ENCODE measurements around the gene MED22.
"Not testable (repeated sequence)": the region's sequence is repeated elsewhere in the genome, so short reads cannot be mapped to it uniquely, and the experiment has no call there.

MED22 gene

DNA sequence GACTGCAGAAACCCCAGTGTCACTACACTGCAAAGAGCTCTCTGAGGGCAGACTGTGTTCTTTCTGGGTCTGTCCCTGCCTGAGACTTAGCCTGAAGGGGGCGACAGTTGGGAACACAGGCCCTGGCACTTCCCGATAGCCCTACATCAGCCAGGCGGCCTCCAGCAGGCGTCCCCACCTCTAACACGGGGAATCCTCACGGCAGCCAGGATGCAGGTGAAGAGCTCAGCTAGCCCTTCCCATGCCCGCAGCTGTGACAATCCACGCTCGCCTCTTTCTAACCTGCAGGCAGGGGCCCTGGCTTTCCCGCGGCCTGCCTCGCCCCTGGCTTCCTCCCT is 5.9 kb downstream of the MED22 start:
- TF ChIP-seq POLR2AphosphoS5 (IDR thresholded peaks at IDR 0.05; ENCODE audit: low read depth, low read length) (no peak), SPI1 (IDR thresholded peaks at IDR 0.05; ENCODE audit: low read depth, low read length) (no peak), TAF1 (IDR thresholded peaks at IDR 0.05; ENCODE audit: low read depth, low read length) (no peak), PAX5 (IDR thresholded peaks at IDR 0.05; ENCODE audit: insufficient read depth, low read length, severe bottlenecking) (no peak), POLR2A (IDR thresholded peaks at IDR 0.05; ENCODE audit: low read depth, low read length) (no peak), POU2F2 (IDR thresholded peaks at IDR 0.05; ENCODE audit: low read depth, low read length) (no peak)
- no peak for DNase-seq (ENCODE audit: insufficient read length, low spot score)
- no peak for FAIRE-seq

GRCh38 chr9:133341369-133342068 is 6.4 kb downstream of the MED22 start:
- DNase-seq (ENCODE audit: insufficient read length, low spot score) (no peak), FAIRE-seq (no peak)
- no peak for TF ChIP-seq POU2F2 (IDR thresholded peaks at IDR 0.05; ENCODE audit: low read depth, low read length)

DNA sequence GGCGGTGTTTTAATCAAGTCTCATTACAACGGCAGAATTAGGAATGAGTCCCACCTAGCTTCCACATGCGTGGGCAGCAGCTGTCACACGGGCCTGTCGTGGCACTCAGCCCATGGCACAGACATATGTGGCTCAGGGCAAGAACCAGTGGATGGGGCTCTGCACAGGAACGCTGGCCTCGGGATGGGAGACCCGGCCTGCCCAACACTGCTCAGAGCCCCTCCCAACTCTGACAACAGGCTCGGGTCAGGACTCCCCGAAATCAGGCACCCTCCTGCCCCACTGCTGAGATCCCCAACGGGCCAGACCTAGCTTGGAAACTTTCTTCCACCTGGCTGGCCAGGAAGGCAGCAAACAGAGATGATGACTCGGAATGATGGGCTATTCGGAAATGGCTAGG is 7.0 kb downstream of the MED22 start:
- no peak for TF ChIP-seq POLR2AphosphoS5 (IDR thresholded peaks at IDR 0.05; ENCODE audit: low read depth, low read length)
- TF ChIP-seq PAX5 (IDR thresholded peaks at IDR 0.05; ENCODE audit: insufficient read depth, low read length, severe bottlenecking) = no peak
- no peak for TF ChIP-seq SPI1 (IDR thresholded peaks at IDR 0.05; ENCODE audit: low read depth, low read length)
- TF ChIP-seq POLR2A (IDR thresholded peaks at IDR 0.05; ENCODE audit: low read depth, low read length) = no peak
- no peak for TF ChIP-seq POU2F2 (IDR thresholded peaks at IDR 0.05; ENCODE audit: low read depth, low read length)
- no peak for TF ChIP-seq TAF1 (IDR thresholded peaks at IDR 0.05; ENCODE audit: low read depth, low read length)
- DNase-seq (ENCODE audit: insufficient read length, low spot score) (no peak), FAIRE-seq (no peak)

DNA sequence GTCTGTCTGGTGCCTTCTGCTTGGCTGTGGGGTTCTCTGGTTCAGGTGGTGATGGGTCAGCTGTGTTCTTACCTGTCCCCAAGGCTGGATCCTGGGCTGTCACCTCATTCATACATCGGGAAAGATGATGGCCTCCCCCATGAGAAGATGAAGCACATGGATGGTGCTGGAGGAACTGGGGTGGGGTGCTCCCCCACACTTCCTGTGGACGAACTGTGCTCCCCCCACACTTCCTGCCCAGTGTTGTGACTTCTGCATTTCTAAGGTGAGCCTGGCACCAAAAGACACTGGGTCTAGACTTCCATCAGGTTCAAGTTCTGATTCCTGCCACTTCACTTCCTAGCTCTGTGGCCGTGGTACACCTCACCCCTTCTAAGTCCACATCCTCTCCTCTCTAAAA is 7.7 kb downstream of the MED22 start:
- peak; percentile 80 for FAIRE-seq
- no peak for DNase-seq (ENCODE audit: insufficient read length, low spot score)
- TF ChIP-seq POLR2AphosphoS5 (IDR thresholded peaks at IDR 0.05; ENCODE audit: low read depth, low read length) (0 out of 2 replicates have a peak, but pooled peaks have one; percentile 30), PAX5 (IDR thresholded peaks at IDR 0.05; ENCODE audit: insufficient read depth, low read length, severe bottlenecking) (no peak), SPI1 (IDR thresholded peaks at IDR 0.05; ENCODE audit: low read depth, low read length) (peak; percentile 47), TAF1 (IDR thresholded peaks at IDR 0.05; ENCODE audit: low read depth, low read length) (no peak), POU2F2 (IDR thresholded peaks at IDR 0.05; ENCODE audit: low read depth, low read length) (no peak), POLR2A (IDR thresholded peaks at IDR 0.05; ENCODE audit: low read depth, low read length) (no peak)

DNA sequence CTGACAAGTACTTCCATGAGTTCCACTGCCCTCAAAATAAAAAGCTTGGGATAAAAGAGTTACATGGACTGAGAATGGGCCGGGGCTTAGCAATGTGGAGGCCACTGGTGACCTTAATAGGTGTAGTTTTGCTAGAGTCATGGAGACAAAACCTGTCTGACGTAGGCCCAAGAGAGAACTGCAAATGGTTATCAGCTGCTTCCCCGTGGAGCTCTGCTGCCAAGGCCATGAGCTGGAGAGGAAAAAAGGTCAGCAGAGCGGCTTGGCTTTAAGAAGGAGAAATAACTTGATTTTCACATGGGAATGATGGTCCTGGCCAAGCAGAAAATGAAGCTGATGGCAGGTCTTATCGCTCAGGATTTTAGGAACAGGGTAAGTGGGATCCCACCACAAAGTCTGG is 8.3 kb downstream of the MED22 start:
- TF ChIP-seq PAX5 (IDR thresholded peaks at IDR 0.05; ENCODE audit: insufficient read depth, low read length, severe bottlenecking) (no peak), POLR2A (IDR thresholded peaks at IDR 0.05; ENCODE audit: low read depth, low read length) (no peak), POU2F2 (IDR thresholded peaks at IDR 0.05; ENCODE audit: low read depth, low read length) (no peak), TAF1 (IDR thresholded peaks at IDR 0.05; ENCODE audit: low read depth, low read length) (no peak), POLR2AphosphoS5 (IDR thresholded peaks at IDR 0.05; ENCODE audit: low read depth, low read length) (no peak), SPI1 (IDR thresholded peaks at IDR 0.05; ENCODE audit: low read depth, low read length) (no peak)
- FAIRE-seq (no peak), DNase-seq (ENCODE audit: insufficient read length, low spot score) (no peak)

DNA sequence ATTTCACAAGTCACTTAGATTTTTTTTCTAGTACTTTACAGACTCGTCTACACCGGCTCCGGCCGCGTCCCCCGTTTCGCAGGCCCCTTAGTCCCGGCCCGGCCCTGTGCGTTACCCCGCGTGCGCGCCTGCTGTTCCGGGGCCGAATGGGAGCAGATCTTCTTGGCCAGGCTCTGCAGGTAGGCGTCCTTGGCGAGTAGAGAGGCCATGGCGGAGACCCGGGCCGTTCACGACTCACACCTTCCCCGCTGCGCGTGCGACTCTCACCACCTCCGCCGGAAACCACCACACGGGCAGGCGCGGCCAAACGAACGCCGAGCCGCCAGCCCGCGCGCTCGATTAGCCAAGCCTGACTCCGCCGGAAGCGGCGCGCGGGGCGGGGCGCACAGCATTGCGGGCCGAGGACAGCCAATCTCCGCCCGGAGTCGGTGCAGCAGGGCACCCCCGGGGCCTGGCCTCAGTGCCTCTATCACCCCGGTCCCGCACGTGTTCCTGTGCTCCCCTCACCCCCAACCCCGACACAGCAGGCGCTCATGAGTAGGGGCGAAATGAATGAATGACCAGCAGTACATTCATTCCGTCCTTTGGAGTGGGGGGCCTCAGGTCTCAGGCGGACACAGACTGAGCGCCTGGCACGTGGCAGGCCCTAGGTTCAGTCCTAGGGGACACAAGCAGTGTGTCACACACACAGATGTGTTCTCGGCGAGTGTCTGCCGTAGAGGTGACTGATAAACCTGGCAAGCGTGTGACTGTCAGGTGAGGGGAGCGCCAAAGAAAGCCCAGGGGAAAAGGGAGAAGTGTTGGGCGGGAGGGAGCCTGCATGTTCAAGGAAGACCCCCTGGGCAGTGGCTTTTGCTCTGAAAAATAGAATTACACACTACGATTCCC is 11.8 kb downstream of the MED22 start, which contains the start of gene SURF6:
SURF6 (minus strand) TSS at position 265 of the 888 bp plus-strand sequence; CDS start at position 209, 56 bp downstream.
- FAIRE-seq (peak; percentile 99), DNase-seq (ENCODE audit: insufficient read length, low spot score) (peak; percentile 94)
- TF ChIP-seq TAF1 (IDR thresholded peaks at IDR 0.05; ENCODE audit: low read depth, low read length) = peak; percentile 71
- TF ChIP-seq PAX5 (IDR thresholded peaks at IDR 0.05; ENCODE audit: insufficient read depth, low read length, severe bottlenecking) = peak; percentile 59
- no peak; the same call in 1 of the 2 replicates for TF ChIP-seq POU2F2 (IDR thresholded peaks at IDR 0.05; ENCODE audit: low read depth, low read length)
- peak; percentile 70 for TF ChIP-seq POLR2A (IDR thresholded peaks at IDR 0.05; ENCODE audit: low read depth, low read length)
- TF ChIP-seq SPI1 (IDR thresholded peaks at IDR 0.05; ENCODE audit: low read depth, low read length) = no peak
- peak; percentile 81 for TF ChIP-seq POLR2AphosphoS5 (IDR thresholded peaks at IDR 0.05; ENCODE audit: low read depth, low read length)

GRCh38 chr9:133334888-133335287 is 13.0 kb downstream of the MED22 start:
- DNase-seq (ENCODE audit: insufficient read length, low spot score); FAIRE-seq: not testable (repeated sequence)

GRCh38 chr9:133334161-133334560 is 13.8 kb downstream of the MED22 start:
- TF ChIP-seq SPI1 (IDR thresholded peaks at IDR 0.05; ENCODE audit: low read depth, low read length) (no peak), PAX5 (IDR thresholded peaks at IDR 0.05; ENCODE audit: insufficient read depth, low read length, severe bottlenecking) (no peak), POU2F2 (IDR thresholded peaks at IDR 0.05; ENCODE audit: low read depth, low read length) (no peak), POLR2AphosphoS5 (IDR thresholded peaks at IDR 0.05; ENCODE audit: low read depth, low read length) (no peak), POLR2A (IDR thresholded peaks at IDR 0.05; ENCODE audit: low read depth, low read length) (no peak), TAF1 (IDR thresholded peaks at IDR 0.05; ENCODE audit: low read depth, low read length) (no peak)
- DNase-seq (ENCODE audit: insufficient read length, low spot score) (no peak), FAIRE-seq (no peak)

GRCh38 chr9:133333566-133333965 is 14.4 kb downstream of the MED22 start:
- FAIRE-seq (no peak), DNase-seq (ENCODE audit: insufficient read length, low spot score) (no peak)
- TF ChIP-seq SPI1 (IDR thresholded peaks at IDR 0.05; ENCODE audit: low read depth, low read length) (no peak), TAF1 (IDR thresholded peaks at IDR 0.05; ENCODE audit: low read depth, low read length) (no peak), POLR2AphosphoS5 (IDR thresholded peaks at IDR 0.05; ENCODE audit: low read depth, low read length) (no peak), PAX5 (IDR thresholded peaks at IDR 0.05; ENCODE audit: insufficient read depth, low read length, severe bottlenecking) (no peak), POLR2A (IDR thresholded peaks at IDR 0.05; ENCODE audit: low read depth, low read length) (no peak), POU2F2 (IDR thresholded peaks at IDR 0.05; ENCODE audit: low read depth, low read length) (no peak)

All from GM12891 (cell line).